CD14-positive monocyte (primary cell): Measurements from ENCODE around the gene PLXNA2. TPM values are rescaled to one million over a fixed set of nuclear protein-coding genes. Genes with fewer than 3 reads are reported as not detected.

Experiments
- DNase-seq, 3 donors: peaks; one replicate each; pipeline ENCODE4 v3.0.0-alpha.2; 2011 to 2022
- H2AFZ ChIP-seq: 2 replicates; pipeline ENCODE4 v1.6.0; 2012; ENCODE audit warnings: mild to moderate bottlenecking, low read depth, low read length, inconsistent platforms; ENCODE audit not compliant: insufficient read depth, poor library complexity, severe bottlenecking
- H3K27ac ChIP-seq, 2 donors: 1 replicate in 1 of 2; 2 replicates in 1 of 2; pipeline ENCODE4 v1.5.1; 2012 to 2013; ENCODE audit warnings: low read length in 2 of 2, control low read depth in 1 of 2, inconsistent platforms in 1 of 2, low read depth in 1 of 2, mild to moderate bottlenecking in 1 of 2
- H3K27me3 ChIP-seq, 2 donors: one replicate each; pipeline versions ENCODE4 v1.6.0 to v1.6.1; 2011 to 2013; ENCODE audit warnings: low read length in 2 of 2; ENCODE audit not compliant: control insufficient read depth in 2 of 2, insufficient read depth in 2 of 2
- H3K36me3 ChIP-seq, 2 donors: replicated peaks in 1 of 2; 1 replicate in 1 of 2; 2 replicates in 1 of 2; pipeline versions ENCODE4 v1.5.1 to v1.6.1; 2012 to 2013; ENCODE audit warnings: low read length in 2 of 2, control low read depth in 1 of 2, inconsistent platforms in 1 of 2, mild to moderate bottlenecking in 1 of 2; ENCODE audit not compliant: insufficient read depth in 2 of 2, control insufficient read depth in 1 of 2
- H3K4me1 ChIP-seq, 2 donors: 1 replicate in 1 of 2; 2 replicates in 1 of 2; pipeline versions ENCODE4 v1.5.1 to v1.6.1; 2012 to 2013; ENCODE audit warnings: low read length in 2 of 2, control low read depth in 1 of 2, inconsistent platforms in 1 of 2, mild to moderate bottlenecking in 1 of 2, moderate library complexity in 1 of 2; ENCODE audit not compliant: insufficient read depth in 2 of 2, control insufficient read depth in 1 of 2
- H3K4me2 ChIP-seq: replicated peaks from 2 replicates; pipeline ENCODE3; 2012; ENCODE audit warnings: low read length, moderate library complexity, mild to moderate bottlenecking; ENCODE audit not compliant: poor library complexity, severe bottlenecking; ENCODE audit errors: extremely low read depth
- H3K4me3 ChIP-seq, 3 experiments: fragments of 200-600 bp in 1 of 3; sonication (generic) in 1 of 3; replicated peaks in 1 of 3; 1 replicate in 2 of 3; 2 replicates in 1 of 3; pipeline ENCODE4 v1.5.1; 2011 to 2013; ENCODE audit warnings: low read length in 3 of 3, mild to moderate bottlenecking in 3 of 3, control low read depth in 2 of 3, low read depth in 2 of 3, inconsistent platforms in 1 of 3, moderate library complexity in 1 of 3
- H3K79me2 ChIP-seq: 2 replicates; pipeline ENCODE4 v1.6.0; 2012; ENCODE audit warnings: mild to moderate bottlenecking, control low read depth, inconsistent platforms, low read length, moderate library complexity; ENCODE audit not compliant: insufficient read depth
- H3K9ac ChIP-seq: 2 replicates; pipeline ENCODE4 v1.6.0; 2017; ENCODE audit warnings: low read length, mild to moderate bottlenecking; ENCODE audit not compliant: insufficient read depth, poor library complexity, severe bottlenecking
- H3K9me3 ChIP-seq, 2 donors: replicated peaks in 1 of 2; 1 replicate in 1 of 2; 2 replicates in 1 of 2; pipeline versions ENCODE4 v1.5.1 to v1.6.1; 2012 to 2013; ENCODE audit warnings: low read length in 2 of 2, control low read depth in 1 of 2; ENCODE audit not compliant: control insufficient read depth in 1 of 2, insufficient read depth in 1 of 2
- H4K20me1 ChIP-seq: 2 replicates; pipeline ENCODE4 v1.6.0; 2012; ENCODE audit warnings: mild to moderate bottlenecking, low read length, control low read depth, moderate library complexity; ENCODE audit not compliant: insufficient read depth
- H3K27ac Mint-ChIP-seq, 7 donors: one replicate each; pipeline ENCODE4 v1.8.0; 2020; ENCODE audit warnings: mild to moderate bottlenecking in 7 of 7, mixed read lengths in 7 of 7, moderate library complexity in 6 of 7, inconsistent platforms in 2 of 7
- H3K27me3 Mint-ChIP-seq, 3 donors: one replicate each; pipeline ENCODE4 v1.8.0; 2021 to 2022; ENCODE audit warnings: low read depth in 3 of 3, mild to moderate bottlenecking in 3 of 3, mixed read lengths in 3 of 3, moderate library complexity in 3 of 3, inconsistent platforms in 1 of 3
- H3K36me3 Mint-ChIP-seq, 2 donors: one replicate each; pipeline ENCODE4 v1.8.0; 2020; ENCODE audit warnings: mixed read lengths in 2 of 2, inconsistent platforms in 1 of 2, mild to moderate bottlenecking in 1 of 2
- H3K4me1 Mint-ChIP-seq: one replicate; pipeline ENCODE4 v1.8.0; 2020; ENCODE audit warnings: mild to moderate bottlenecking, mixed read lengths
- H3K4me3 Mint-ChIP-seq, 2 donors: one replicate each; pipeline ENCODE4 v1.8.0; 2020; ENCODE audit warnings: mild to moderate bottlenecking in 2 of 2, mixed read lengths in 2 of 2, moderate library complexity in 1 of 2
- H3K9me3 Mint-ChIP-seq, 7 donors: one replicate each; pipeline ENCODE4 v1.8.0; 2020 to 2022; ENCODE audit warnings: mixed read lengths in 7 of 7, mild to moderate bottlenecking in 6 of 7, moderate library complexity in 6 of 7, inconsistent platforms in 2 of 7
- WGBS: methylation state at CpG from one replicate; pipeline ENCODE4 v1.1.5; 2013; ENCODE audit warnings: missing lambda C conversion rate; ENCODE audit not compliant: insufficient coverage; 5-methylcytosine and 5-hydroxymethylcytosine counted together
- intact Hi-C, 2 donors: fragments of 100-400 bp; cut with micrococcal nuclease; formaldehyde crosslinking; loops; one replicate each; pipeline versions ENCODE4 v1.15.0 to v1.15.1; 2023
- polyA plus RNA-seq, 3 donors: library from polyadenylated mRNA; depleted of rRNA in 1 of 3; unstranded in 2 of 3; stranded (reverse) in 1 of 3; fragments of 300-500 nt in 2 of 3; fragments of >200 nt in 1 of 3; fragmentation: Illumina TruSeq in 2 of 3; gene quantifications; 1 replicate in 2 of 3; 2 replicates in 1 of 3; pipeline ENCODE4 v1.2.3, GENCODE V29; 2012 to 2021
- TF ChIP-seq, protein P1 (sequence below): fragments of 200-600 bp; IDR thresholded peaks from one replicate; pipeline ENCODE4 v1.8.0; 2022; ENCODE audit warnings: antibody characterized with exemption, mild to moderate bottlenecking

Gene PLXNA2
- polyA plus RNA-seq, 3 donors, result 0.75 to 2.1 (median 1.1) TPM

DNA sequence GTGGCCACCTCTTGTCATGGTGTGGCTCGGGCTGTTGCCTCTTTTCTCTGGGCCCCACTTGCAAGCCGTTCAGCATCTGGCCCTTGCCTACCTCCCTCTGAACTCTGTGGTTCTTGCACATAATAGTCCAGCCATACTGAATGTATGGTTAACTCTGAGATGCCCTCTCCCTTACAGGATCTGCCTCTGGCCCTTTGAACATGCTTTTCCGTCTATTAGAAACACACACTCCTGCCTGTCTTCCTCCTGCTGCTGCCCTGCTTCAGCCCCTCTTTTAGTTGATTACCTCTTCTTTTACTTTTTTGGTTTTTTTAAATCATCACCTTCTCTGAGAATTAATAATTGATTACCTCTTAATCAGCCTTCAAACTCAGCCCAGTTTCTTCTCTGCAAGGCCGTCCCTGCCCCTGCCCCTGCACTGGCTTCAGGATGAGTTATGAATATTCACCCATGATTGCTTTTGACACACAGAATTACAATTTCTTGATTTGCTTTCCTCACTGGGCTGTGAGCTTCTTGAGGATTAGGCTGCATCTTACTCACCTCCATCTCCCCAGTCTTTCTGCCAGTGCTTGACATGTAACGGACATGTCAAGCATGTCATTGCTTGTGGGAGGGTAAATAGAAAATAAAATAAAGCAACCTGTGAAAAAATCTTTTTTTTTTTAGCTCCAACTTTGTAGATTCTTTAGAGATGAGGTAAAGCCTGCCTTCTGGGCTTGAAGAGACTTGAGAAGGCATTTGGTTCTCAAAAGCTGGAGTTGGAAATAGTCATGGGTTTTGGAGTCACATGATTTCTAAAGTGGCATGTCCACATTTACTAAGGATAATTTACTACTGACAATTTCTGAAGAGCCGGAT lies 158.3 kb downstream of the PLXNA2 start:
- peak overlapping the region; percentile 68 to 82 for H3K4me3 Mint-ChIP-seq
- peaks cover 14% of the 10 kb centered on the region for H3K4me1 Mint-ChIP-seq
- H3K36me3 Mint-ChIP-seq, result peaks cover 0 to 5% of the 10 kb centered on the region in 2 donors
- WGBS, result 74% methylated on average over 5 of the region's 6 CpGs
- peak overlapping the region; percentile 51 to 85 (median 73) for H3K27ac Mint-ChIP-seq
- Histone ChIP-seq H3K4me3 (peak overlapping the region in 2 of 3 experiments; percentile 17 to 48), H3K79me2 (no peaks in the 10 kb centered on the region), H3K9me3 (no peaks in the 10 kb centered on the region), H2AFZ (peak overlapping the region; percentile 33), H3K27ac (peak overlapping the region in 1 of 2 donors; percentile 6), H3K36me3 (no peaks in the 10 kb centered on the region), H4K20me1 (no peaks in the 10 kb centered on the region), H3K4me1 (peaks cover 7 to 11% of the 10 kb centered on the region in 2 donors), H3K27me3 (no peaks in the 10 kb centered on the region), H3K9ac (no peak overlapping the region), H3K4me2 (peak overlapping the region; percentile 55)
- TF ChIP-seq, protein P1, sequence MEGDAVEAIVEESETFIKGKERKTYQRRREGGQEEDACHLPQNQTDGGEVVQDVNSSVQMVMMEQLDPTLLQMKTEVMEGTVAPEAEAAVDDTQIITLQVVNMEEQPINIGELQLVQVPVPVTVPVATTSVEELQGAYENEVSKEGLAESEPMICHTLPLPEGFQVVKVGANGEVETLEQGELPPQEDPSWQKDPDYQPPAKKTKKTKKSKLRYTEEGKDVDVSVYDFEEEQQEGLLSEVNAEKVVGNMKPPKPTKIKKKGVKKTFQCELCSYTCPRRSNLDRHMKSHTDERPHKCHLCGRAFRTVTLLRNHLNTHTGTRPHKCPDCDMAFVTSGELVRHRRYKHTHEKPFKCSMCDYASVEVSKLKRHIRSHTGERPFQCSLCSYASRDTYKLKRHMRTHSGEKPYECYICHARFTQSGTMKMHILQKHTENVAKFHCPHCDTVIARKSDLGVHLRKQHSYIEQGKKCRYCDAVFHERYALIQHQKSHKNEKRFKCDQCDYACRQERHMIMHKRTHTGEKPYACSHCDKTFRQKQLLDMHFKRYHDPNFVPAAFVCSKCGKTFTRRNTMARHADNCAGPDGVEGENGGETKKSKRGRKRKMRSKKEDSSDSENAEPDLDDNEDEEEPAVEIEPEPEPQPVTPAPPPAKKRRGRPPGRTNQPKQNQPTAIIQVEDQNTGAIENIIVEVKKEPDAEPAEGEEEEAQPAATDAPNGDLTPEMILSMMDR, result no peak
- intact Hi-C loops, result no loop called here
- H3K9me3 Mint-ChIP-seq, result no peaks in the 10 kb centered on the region
- H3K27me3 Mint-ChIP-seq, result peaks cover 0 to 6% (median 3%) of the 10 kb centered on the region in 3 donors
- DNase-seq, result no peak

DNA sequence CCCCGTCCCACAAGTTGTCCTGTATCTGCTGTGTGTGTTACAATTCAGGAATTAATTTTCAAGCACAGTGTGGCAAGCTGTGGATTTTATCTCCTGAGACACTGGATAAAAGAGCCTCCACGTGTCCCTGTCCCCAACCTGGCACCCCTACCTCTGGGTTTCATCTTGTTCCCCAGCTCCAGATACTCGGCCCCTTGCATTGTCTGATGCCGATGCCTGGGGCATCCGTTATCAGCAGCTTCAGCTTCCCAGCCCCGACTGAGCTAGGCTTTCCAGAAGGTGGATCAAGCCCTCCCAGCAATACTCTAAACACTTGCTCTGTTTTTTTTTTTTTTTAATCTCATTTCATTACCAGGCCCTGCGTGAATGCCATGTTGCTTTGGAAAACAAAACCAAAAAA lies 159.4 kb downstream of the PLXNA2 start:
- no peak overlapping the region for H3K27ac ChIP-seq
- DNase-seq, result no peak
- H3K27ac Mint-ChIP-seq, result no peak overlapping the region
- H3K9me3 ChIP-seq, result no peaks in the 10 kb centered on the region
- H3K9me3 Mint-ChIP-seq, result no peaks in the 10 kb centered on the region
- H3K4me3 Mint-ChIP-seq, result no peak overlapping the region
- H3K27me3 ChIP-seq, result no peaks in the 10 kb centered on the region
- TF ChIP-seq, protein P1, result no peak
- H2AFZ ChIP-seq, result no peak overlapping the region
- H3K36me3 Mint-ChIP-seq, result peaks cover 0 to 5% of the 10 kb centered on the region in 2 donors
- WGBS, result 97% methylated on average over 5 of the region's 7 CpGs
- no peaks in the 10 kb centered on the region for H3K79me2 ChIP-seq
- H3K27me3 Mint-ChIP-seq, result peaks cover 0 to 3% (median 3%) of the 10 kb centered on the region in 3 donors
- intact Hi-C loops, result no loop called here
- no peak overlapping the region for H3K4me3 ChIP-seq
- no peak overlapping the region for H3K9ac ChIP-seq
- no peak overlapping the region for H3K4me2 ChIP-seq
- no peaks in the 10 kb centered on the region for H3K36me3 ChIP-seq
- peaks cover 14% of the 10 kb centered on the region for H3K4me1 Mint-ChIP-seq
- no peaks in the 10 kb centered on the region for H4K20me1 ChIP-seq
- H3K4me1 ChIP-seq, result peaks cover 7 to 11% of the 10 kb centered on the region in 2 donors
